HTERT RPE-1 (cell line): ENCODE data around the gene NDST3.

Experiments
- in situ Hi-C: fragments of 300-500 bp; cut with MboI; formaldehyde crosslinking; loops from 4 replicates; pipeline ENCODE4 v1.14.3; 2020; ENCODE audit warnings: low sequenced_read_pairs

NDST3 gene

DNA sequence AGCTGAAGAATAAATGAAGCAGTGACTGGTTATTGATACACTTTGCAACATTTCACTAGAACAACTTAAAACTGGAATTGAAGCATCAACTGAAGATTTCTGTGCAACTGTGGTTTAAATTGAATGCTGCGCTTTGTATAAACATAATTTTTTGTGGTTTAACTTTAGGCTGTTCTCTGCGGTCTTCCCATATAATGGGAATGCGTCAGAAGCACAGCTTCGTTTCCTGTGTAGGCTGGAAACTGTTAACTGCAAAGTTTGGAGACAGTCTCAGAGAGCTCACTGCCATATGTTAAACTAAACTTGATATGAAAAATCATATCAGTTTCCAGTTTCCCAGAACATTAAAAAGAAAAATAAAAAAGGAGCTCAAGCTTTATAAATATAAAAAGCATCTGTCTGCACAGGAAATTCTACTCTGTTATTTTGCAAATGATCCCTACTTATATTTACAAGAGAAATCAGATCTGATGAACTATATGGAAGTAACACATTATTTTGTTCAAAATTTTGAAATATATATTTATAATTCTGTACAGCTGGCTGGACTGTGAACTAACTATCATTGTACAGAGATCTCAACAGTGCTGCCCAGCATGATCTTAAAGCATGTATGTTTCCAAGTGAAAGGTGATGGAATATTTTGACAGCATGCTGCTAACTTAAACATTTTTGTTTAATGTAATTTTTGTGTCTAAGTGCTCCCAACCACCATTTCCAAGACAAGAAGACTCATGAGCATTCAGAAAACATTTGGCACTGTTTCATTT lies 139.9 kb downstream of the NDST3 start:
- in situ Hi-C loops: no loop called here

DNA sequence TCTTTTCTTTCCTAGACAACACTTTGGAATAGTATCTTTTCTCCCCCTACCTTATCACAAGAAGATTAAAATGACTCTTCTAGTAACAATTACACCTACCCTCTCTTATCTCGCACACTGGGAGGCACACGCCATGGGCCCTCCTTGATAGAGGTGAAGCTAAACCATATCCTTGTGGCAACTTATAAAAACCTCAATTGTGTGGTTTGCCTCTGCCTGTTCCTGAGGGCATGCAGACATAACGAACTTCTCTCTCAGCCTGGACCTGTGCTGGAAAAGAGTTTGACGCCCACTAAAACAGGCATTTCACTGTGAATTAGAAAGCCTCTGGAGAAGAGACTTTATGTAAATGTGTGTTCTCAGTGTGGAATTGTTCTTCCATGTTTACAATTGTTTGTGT lies 141.2 kb downstream of the NDST3 start:
- in situ Hi-C loops: no loop called here

DNA sequence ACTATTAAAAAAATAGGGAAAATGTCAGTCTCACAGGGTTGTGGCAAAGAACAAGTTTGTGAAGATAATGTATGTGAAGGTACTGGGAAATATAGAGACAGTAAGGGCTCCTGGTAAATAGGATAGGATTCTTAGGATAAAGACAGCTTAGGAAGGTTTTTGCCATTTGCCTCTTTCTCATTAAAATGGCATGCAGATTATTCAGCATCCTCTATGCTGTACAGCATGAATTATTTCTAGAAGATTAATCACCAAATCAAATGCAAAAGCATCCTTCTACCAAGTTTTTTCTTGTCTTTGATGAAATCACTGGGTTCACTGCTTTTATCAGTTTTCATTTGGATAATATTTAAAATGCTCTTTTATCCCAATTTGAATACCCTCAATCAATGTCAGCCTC lies 142.8 kb downstream of the NDST3 start:
- in situ Hi-C loops: no loop called here

DNA sequence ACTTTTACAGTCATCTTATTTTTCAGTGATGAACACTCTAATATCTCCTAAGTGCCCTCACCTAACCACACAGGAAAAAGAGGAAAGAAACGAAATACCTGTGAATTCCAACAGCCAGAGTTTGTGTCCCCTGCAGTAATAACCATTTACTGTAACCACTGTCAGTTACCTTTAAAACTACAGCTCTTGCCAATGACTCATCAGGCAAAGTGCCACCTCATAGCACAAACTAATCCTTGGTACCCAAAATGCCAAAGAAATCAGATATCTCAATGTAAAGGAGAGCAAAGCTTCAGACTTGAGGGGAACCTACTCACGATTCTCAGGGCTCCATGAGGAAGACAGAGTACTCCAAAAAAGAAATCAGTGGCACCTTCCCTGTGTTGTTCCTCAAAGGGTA lies 146.5 kb downstream of the NDST3 start:
- in situ Hi-C loops: no loop called here

DNA sequence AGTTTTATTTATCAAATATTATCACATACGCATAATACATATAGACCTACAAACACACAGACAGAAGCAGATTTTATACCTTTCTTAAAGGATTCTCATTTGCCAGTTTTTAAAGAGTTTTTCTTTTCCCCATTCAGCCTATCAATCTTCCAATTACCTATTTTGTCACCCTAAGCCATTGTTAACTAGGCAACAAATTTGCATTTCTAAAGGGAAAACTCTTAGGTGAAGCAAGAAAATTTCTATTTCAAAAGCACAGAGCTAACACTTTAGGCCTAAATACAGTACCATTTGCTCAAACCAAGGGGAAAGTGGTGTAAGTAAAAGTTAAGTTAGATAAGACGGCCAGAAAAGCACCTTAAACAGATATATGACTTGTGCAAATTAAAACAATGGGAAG lies 156.6 kb downstream of the NDST3 start:
- in situ Hi-C loops: no loop called here

DNA sequence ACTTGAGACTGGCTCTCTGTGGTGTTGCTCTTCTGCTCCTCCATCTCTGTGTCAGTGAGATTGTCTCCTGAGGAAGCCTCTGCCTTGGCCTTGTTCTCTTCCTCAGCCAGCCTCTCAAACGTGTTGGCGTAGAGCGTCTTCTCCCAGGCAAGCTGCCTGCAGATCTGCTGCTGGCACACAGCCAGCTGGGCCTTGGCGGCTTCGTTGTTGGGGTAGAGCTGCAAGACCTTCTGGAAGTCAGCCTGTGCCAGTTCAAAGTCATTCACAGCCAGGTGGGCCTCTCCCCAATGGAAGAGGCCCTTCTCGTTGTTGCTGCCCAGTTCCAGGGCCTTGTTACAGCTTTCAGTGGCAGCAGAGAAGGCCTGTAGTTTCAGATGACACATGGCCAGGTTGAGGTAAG lies 159.1 kb downstream of the NDST3 start:
- in situ Hi-C loops: no loop called here

DNA sequence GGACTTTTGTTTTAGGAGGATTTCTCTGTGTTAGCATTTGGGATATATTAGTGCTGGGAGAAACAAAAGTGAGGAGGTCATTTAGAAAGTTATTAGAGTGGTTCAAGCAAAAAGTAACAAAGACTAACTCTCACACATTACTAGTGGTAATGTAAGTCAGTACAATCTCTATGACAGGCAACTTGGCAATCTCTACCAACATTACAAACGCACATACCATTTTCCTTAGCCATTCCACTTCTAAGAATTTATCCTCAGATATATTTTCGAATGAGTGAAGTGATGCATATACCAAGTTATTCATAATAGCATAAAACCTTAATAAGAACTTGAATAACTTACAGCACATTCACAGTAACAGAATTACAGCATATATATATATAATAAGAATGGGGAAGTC lies 172.3 kb downstream of the NDST3 start:
- in situ Hi-C loops: no loop called here

DNA sequence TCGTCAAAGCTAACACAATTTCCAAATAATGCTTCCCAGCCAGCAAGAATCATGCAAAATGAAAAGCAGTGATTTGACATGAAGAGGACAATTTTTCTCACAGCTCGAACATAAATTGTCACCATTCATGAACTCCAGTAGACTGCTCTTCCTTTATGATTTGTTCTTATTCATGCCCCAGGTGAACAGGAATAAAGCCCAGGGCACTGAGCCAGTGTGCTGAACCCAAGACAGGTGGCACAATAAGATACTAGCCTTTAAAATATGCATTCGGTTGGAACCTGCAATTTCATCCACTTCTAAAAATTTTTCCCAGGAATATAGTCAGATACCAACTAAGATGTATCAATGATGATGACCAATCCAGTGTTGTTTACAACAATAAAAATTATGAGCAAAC lies 178.8 kb downstream of the NDST3 start:
- in situ Hi-C loops: no loop called here

DNA sequence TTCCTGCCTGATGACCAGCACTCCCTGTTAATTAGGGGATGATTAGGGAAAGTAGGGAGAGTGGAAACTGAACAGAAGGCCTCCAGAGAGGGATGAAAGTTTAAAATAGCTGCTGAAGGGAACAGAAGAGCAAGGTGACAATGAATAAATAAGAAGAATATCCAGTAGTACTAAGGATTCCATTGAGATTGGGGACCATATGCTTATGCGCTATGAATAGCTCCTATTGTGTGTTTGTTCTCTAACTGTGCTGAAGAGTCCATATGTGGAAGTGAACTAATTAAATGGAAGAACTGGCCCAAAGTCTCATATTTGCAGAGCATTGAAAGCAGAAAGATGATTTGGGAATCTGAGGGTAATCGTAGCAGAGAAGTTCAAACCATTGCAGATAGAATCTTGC lies 181.5 kb downstream of the NDST3 start:
- in situ Hi-C loops: no loop called here

DNA sequence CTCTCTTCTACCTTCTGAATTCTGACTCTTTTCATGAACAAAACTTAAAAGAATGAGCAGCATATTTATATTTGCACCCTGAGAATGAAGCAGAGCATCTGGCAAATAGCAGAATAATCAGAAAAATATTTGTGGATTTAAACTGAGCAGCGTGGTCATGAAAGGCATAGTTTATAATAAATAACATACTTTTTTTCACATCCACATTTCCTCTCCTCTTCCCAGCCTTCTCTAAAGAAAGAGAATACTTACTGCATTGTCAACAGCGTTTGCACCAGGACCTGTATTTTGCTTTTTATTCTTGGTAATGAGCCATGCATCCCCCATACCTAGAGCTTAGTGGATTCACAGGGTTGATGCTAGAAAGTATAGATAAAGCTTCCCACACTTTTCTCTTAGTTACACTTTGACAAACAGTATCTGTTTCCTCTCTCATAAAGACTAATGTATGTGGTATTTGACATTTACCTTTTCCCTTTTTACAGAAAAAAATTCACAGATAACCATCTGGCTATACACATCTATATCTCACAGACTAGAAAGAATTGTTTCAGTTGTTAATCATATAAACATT lies 187.0 kb downstream of the NDST3 start:
- in situ Hi-C loops: no loop called here

DNA sequence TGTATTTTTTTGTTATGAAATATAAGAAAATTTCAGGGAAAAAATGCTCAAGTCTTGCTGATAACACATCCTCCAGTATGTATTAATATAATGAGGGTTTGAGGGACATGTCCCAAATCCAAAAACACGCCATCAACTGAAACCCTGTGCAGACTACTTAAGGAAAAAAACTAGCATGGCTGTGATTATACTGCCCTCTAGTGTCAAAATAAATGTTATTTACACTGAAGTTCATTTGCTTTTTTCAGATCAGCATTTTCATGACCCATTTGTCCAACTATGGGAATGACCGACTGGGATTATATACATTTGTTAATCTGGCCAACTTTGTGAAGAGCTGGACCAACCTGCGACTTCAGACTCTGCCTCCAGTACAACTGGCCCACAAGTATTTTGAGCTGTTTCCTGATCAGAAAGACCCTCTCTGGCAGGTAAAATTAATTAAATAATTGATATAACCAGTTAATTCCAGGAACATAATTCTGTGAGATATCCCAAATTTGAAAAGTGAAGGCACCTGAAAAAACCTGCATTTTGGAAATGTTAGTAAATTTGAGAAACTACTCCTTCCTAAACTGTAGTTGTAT lies 190.1 kb downstream of the NDST3 start:
- in situ Hi-C loops: no loop called here

DNA sequence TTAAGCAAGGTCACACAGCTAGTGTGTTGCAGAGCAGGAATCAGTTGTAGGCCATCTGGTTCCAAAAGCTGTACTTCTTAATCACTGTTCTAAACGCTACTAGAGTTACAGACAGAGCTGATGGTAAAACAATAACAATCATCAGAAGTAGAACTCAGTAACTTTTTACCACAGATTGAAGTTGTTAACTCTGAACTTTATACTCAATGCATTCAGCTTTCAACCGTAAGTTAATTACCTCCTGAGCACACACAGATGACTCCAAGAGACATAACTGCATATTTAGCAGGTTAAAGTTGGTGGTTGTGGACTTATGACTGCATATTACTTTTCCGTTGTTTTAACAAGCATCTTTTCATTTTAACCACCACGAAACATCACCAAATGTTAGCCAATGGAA lies 191.2 kb downstream of the NDST3 start:
- in situ Hi-C loops: no loop called here

DNA sequence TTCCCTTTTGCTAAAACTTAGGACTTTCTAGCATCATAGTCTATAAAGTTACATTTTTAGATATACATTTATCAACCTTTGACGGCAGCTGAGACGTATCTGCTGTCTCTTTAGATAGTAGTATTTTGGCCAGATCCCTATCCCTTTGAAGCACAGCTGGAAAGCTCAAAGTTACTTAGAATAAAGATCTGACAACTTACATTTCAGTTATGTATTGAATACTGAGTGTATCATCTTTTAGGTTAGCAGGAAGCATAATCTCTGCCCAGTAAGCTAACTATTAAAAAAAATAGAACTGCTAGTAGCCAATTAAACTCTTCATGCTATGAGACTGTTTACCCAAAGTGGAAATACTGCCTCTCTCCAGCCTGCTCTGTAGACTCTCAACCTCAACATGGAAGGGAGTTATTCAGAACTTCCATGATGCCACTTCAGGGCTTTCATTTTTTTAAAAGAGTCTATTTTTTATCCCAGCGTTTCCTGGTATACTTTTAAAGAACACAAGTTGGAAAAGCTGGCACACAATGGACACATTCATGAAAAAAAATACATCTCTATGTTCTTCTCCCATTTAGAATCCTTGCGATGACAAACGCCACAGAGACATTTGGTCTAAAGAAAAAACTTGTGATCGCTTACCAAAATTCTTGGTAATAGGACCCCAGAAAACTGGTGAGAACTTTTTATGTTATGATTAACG lies 192.2 kb downstream of the NDST3 start:
- in situ Hi-C loops: no loop called here

DNA sequence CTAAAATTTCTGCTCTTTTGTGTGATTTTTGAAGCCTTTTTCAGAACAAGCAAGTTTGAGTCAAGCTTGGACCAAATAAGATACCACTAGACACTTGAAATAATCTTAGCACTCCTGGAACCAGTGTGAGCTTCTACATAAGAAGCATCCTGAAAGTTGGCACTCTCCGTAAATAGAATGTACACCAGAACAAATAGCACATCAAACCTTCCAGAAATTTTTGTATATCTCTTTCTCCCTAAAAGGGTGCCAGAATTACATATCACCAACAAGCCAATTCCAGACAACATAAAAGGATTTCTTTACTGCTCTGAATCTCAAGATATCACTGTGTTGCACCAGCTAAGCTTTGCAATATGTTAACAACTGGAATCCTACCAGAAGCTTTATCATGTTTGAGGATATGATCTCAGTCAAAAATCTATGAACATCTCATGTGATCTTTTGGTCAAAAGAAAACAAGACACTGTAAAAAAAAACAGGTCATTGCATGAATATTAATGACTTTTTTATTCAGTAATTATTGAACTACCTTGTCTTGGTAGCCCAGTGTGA lies 201.4 kb downstream of the NDST3 start:
- in situ Hi-C loops: no loop called here

DNA sequence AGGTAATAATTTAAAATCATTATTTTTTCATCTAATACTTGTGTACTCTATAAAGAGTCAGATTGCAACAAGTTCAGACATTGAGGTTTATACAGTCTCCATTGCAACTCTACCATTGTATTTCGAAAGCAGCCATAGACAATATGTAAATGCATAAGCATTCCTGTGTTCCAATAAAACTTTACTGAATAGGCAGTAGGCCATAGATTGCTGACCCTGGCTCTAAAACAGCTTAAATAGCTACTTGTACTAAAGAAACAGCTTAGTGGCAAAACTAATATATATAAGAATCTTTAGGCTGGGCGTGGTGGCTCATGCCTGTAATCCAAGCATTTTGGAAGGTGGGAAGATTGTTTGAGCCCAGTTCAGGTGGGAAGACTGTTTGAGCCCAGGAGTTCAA lies 203.2 kb downstream of the NDST3 start:
- in situ Hi-C loops: no loop called here

DNA sequence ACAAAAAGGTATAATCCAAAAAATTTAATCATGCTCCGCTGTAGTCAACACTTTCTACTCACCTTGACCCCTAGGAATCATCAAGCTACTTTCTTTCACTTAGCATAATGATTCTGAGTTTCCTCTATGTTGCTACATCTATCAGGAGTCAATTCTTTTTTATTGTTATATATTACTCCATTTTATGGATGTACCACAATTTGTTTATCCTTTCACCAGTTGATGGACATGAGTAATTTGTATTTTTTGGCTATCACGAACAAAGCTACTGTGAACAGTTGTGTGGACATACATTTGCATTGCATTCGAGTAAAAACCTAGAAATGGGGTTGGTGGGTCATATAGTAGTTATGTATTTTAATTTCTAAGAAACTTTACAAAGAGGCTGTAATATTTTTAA lies 215.6 kb downstream of the NDST3 start:
- in situ Hi-C loops: no loop called here

DNA sequence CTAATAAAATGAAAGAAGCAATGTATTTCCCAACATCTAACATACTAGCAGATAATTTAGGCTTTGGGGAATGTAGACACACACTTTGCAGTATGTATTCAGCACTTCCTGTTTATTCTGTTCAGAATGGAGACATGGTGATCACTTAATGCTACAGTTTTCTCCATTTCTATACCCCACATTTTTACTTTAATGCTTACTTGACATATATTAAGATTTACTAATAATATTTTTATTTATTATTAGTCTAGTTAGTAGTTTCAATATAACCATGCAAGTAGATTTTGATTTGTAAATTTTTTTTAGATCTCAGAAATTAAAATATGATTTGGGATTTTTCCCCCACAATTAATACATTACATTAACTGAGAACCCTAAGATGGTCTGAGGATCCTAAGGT lies 220.1 kb downstream of the NDST3 start:
- in situ Hi-C loops: no loop called here

DNA sequence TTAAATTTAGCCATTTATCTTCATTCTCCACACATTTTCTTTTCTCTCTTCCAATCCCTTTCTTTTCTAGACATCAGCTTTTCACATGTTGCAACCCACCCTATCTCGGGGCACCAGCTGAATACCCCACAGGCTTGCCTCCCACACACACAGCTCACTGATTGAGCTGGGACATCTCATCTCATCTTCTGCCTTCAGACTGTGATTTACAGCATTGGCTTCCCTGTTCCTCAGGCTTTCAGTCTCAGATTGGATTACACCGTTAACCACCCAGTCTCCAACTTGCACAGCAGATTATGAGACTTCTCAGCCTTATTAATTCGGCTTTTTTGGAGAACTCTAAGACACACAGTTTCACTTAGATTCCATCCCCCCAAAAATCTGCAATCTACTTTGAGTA lies 224.8 kb downstream of the NDST3 start:
- in situ Hi-C loops: no loop called here

DNA sequence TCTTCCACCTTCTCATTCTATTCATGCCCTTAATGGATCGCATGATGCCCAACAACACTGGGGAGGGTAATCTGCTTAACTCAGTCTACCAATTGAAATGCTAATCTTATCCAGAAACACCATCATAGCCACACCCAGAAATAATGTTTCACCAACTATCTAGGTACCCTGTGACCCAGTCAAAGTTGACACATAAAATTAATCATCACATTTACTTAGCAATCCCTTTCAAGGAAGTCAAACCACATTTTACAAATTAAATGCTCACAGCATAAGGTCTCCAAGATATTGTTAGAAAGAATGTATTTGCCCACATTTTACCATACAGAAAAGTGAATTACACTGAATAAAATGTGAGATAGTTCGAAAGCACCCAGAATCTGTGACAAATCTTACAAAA lies 226.0 kb downstream of the NDST3 start:
- in situ Hi-C loops: no loop called here

DNA sequence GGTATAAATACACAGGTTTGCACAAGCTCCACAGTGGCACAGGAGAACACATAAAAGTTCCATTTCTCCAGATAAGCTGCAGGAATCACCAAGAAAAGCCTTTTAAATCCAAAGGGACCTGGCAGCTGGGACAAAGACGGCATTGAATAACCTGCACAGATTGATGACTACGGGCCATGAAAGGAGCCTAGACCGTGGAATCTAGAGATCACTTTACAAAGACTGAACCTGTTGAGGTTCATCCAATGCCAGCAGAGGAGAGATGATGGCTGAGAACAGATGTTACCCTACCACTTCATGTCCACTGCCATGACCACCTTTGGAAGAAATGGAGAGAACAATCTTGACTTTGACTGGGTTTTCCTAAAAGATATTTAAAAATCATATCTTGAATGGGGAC lies 229.8 kb downstream of the NDST3 start:
- in situ Hi-C loops: no loop called here

DNA sequence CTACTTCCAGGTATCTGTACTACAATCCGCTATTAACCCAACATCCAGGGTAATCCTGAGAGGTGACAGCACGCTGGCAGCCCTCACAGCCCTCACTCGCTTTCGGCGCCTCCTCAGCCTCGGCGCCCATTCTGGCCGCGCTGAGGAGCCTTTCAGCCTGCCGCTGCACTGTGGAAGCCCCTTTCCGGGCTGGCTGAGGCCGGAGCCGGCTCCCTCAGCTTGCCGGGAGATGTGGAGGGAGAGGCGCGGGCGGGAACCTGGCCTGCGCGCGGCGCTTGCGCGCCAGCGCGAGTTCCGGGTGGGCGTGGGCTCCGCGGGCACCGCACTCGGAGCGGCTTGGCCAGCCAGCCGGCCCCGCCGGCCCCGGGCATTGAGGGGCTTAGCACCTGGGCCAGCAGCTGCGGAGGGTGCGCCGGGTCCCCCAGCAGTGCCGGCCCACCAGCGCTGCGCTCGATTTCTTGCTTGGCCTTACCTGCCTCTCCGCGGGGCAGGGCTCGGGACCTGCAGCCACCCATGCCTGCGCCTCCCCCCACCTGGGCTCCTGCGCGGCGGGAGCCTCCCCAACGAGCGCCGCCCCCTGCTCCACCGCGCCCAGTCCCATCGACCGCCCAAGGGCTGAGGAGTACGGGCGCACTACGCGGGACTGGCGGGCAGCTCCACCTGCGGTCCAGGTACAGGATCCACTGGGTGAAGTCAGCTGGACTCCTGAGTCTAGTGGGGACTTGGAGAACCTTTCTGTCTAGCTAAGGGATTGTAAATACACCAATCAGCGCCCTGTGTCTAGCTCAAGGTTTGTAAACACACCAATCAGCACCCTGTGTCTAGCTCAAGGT lies 231.2 kb downstream of the NDST3 start:
- in situ Hi-C loops: no loop called here
